Esophagus muscularis mucosa (tissue), 3 donors: ENCODE data around the gene ZNF408.

Experiments
- POLR2A ChIP-seq: fragments of 450-650 bp; IDR thresholded peaks from one replicate; pipeline ENCODE4 v1.6.1; 2017; ENCODE audit warnings: antibody characterized with exemption, moderate library complexity, mild to moderate bottlenecking, low read depth
- TF ChIP-seq, protein P1 (sequence below), 3 experiments: fragments of 200-600 bp in 2 of 3; fragments of 450-650 bp in 1 of 3; sonication (generic) in 2 of 3; IDR thresholded peaks; one replicate each; pipeline ENCODE4 v1.5.1; 2017 to 2019; ENCODE audit warnings: antibody characterized with exemption in 3 of 3, mild to moderate bottlenecking in 2 of 3, moderate library complexity in 1 of 3

DNA sequence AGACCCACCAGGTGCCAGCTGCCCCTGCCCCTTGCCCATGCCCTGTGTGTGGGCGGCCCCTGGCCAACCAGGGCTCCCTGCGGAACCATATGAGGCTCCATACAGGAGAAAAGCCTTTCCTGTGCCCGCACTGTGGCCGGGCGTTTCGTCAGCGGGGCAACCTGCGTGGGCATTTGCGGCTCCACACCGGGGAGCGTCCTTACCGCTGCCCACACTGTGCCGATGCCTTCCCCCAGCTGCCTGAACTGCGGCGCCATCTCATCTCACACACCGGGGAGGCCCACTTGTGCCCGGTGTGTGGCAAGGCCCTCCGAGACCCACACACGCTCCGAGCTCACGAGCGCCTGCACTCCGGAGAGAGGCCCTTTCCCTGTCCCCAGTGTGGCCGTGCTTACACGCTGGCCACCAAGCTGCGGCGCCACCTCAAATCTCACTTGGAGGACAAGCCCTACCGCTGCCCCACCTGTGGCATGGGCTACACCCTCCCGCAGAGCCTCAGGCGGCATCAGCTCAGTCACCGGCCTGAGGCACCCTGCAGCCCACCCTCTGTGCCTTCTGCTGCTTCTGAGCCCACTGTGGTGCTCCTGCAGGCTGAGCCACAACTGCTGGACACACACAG, 4.3 kb downstream of the ZNF408 start:
- TF ChIP-seq, protein P1, sequence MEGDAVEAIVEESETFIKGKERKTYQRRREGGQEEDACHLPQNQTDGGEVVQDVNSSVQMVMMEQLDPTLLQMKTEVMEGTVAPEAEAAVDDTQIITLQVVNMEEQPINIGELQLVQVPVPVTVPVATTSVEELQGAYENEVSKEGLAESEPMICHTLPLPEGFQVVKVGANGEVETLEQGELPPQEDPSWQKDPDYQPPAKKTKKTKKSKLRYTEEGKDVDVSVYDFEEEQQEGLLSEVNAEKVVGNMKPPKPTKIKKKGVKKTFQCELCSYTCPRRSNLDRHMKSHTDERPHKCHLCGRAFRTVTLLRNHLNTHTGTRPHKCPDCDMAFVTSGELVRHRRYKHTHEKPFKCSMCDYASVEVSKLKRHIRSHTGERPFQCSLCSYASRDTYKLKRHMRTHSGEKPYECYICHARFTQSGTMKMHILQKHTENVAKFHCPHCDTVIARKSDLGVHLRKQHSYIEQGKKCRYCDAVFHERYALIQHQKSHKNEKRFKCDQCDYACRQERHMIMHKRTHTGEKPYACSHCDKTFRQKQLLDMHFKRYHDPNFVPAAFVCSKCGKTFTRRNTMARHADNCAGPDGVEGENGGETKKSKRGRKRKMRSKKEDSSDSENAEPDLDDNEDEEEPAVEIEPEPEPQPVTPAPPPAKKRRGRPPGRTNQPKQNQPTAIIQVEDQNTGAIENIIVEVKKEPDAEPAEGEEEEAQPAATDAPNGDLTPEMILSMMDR (IDR thresholded peaks at IDR 0.05), result no peak
- no peak for TF ChIP-seq POLR2A
